Measurements from ENCODE around the gene LACTBL1.
A peak's percentile ranks its signal among the peaks of the same experiment; 100 is the strongest.
"Not testable (repeated sequence)": the region's sequence is repeated elsewhere in the genome, so short reads cannot be mapped to it uniquely, and the experiment has no call there.

The LACTBL1 gene, protein sequence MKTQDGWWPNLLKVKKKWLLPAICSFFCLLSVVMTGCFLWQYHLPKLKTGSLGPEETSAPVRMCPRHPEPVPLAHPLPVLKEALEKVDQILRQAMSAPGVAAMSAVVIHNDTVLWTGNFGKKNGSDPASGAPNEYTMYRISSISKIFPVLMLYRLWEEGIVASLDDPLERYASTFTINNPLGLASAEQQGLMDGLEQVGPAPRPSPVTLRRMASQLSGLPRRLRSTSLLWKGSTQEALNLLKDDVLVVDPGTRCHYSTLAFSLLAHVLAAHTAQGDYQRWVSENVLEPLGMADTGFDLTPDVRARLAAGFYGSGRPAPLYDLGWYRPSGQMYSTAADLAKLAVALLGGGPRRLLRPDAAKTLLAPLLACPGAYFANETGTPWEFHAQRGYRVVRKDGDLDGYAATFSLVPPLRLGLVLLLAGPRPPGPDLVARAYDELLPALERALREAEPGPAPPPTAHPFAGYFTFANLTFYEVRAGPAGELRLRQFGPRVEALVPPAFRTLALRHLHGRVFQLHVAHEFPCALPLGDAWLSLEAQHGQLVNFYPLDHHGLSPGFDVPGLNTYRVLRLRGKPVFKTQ

GRCh38 chr1:22972760-22973159 lies at the start of gene LACTBL1:
LACTBL1 (minus strand) TSS chr1:22972866; CDS start chr1:22972316, 550 bp downstream.
- DNase-seq (ENCODE audit: low spot score), result no peak

DNA sequence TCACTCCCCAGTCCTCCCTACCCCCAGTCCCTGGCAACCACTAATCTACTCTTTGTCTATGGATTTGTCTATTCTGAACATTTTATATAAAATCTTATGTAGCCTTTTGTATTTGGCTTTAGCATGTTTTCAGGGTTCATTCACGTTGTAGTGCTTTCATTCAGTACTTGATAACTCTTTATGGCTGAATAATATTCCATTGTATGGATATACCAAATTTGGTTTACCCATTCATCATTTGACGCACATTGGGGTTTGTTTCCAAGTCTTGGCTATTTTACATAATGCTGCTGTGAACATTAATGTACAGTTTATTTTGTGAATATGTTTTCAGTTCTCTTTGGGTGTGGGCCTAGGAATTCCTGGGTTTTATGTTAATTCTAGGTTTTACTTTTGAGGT lies 49.2 kb upstream of the LACTBL1 start:
- no peak for DNase-seq (ENCODE audit: low spot score)

DNA sequence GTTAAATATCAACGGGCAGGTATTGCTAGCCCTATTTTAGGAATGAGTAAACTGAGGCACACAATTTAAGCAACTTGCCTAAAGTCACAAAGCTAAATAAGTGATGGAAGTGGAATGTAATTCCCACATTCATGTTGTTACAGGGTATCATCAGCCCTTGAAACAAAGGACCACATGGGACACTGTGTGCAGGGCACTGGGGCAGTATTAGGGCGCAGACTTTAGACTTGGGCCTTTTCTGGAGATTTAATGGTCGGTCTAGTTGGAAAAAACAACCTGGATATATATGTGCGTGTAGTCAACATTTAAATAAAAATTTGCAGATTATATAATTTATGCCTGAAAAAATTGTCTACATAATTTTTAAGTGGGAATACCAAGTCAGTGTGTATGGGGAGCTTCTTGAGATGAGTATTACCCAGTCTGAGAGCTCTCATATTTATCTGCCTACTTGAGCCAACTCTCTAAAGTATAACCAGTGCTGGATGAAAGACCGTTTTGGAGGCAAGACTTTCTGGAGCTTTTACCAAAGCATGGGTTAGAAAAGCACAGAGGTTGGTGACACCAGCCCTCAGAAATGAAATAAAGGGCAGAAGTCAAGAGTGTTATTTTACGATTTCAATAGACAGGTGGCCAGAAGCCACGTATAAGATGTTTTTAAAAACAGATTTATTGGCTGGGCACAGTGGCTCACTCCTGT lies 48.2 kb upstream of the LACTBL1 start:
- no peak for DNase-seq (ENCODE audit: low spot score)

GRCh38 chr1:23019863-23020625 lies 47.4 kb upstream of the LACTBL1 start:
- peak; percentile 55 for DNase-seq (ENCODE audit: low spot score)

DNA sequence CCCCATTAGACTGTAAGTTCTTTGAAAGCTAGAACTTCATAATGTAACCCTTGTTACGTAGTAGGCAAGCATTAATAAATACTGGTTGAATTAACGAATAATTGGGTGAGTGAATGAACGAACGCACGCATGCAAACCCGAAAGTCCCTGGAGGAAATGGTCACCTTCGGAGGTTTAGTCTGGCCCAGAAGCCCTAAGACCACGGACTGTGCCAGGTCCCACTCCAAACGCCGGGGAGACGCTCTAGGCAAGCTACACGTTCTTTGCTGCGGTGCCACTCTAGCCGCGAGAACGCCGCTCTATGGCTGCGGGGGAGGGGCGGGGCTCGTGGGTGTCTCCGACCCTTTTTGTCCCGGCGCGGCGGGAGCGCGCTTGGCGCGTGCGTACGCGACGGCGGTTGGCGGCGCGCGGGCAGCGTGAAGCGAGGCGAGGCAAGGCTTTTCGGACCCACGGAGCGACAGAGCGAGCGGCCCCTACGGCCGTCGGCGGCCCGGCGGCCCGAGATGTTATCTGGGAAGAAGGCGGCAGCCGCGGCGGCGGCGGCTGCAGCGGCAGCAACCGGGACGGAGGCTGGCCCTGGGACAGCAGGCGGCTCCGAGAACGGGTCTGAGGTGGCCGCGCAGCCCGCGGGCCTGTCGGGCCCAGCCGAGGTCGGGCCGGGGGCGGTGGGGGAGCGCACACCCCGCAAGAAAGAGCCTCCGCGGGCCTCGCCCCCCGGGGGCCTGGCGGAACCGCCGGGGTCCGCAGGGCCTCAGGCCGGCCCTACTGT lies 46.6 kb upstream of the LACTBL1 start, which contains the start of gene KDM1A:
TSS of gene KDM1A (plus strand) at position 375 of the 769 bp plus-strand sequence. CDS start at position 504, 129 bp downstream.
- DNase-seq (ENCODE audit: low spot score), result peak; percentile 95

GRCh38 chr1:23018661-23019093 lies 46.0 kb upstream of the LACTBL1 start:
- DNase-seq (ENCODE audit: low spot score), result peak; percentile 39

DNA sequence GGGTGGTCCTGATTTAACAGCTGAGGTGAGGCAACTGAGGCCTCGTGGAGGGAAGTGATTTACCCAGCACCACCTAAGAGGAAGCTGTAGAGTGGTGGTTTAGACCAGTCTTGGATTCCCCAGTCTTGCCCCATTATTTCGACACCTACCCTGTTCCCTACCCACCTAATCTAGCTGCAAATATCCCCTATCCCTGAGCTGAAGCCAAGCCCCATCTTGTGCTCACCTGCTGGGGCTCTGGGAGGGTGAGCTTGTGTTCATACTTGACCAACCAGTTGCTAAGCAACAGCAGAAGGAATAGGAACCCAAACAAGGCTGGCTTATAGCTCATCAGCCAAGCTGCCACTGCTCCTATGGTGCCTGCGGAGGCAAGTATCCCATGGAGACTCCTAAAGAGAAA lies 41.0 kb upstream of the LACTBL1 start:
- DNase-seq (ENCODE audit: low spot score), result peak; percentile 70

DNA sequence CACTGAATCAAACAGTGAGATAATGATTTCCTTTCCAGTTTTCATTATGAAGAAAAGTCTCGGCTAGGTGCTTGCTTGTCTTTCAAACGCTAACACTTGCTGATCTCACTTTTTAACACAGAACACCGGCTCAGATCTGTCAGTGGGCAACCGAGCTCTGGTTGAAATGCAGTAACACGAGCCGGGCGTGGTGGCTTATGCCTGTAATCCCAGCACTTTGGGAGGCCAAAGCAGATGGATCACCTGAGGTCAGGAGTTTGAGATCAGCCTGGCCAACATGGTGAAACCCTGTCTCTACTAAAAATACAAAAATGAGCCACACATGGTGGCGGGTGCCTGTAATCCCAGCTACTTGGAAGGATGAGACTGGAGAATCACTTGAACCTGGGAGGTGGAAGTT lies 37.4 kb upstream of the LACTBL1 start:
- not testable (repeated sequence) for DNase-seq (ENCODE audit: low spot score)

DNA sequence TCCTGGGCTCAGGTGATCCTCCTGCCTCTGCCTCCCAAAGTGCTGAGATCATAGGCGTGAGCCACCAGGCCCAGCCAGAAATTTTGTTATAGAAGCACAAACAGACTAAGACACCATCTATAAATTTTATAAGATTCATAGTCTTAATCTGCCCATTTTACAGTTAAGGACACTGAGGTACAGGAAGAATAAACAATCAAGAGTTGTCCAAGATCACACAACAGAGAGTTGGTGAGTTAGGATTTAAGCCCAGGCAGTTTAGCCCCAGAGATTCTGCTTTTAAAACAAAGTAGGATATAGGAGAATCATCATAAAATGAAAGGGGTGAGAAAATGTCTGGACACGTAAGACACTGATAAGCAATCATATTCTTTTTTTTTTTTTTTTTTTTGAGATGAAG lies 36.2 kb upstream of the LACTBL1 start:
- no peak for DNase-seq (ENCODE audit: low spot score)

- no peak for DNase-seq (ENCODE audit: low spot score)
Observed at GRCh38 chr1:23007106-23007505, 34.4 kb upstream of the LACTBL1 start.

DNA sequence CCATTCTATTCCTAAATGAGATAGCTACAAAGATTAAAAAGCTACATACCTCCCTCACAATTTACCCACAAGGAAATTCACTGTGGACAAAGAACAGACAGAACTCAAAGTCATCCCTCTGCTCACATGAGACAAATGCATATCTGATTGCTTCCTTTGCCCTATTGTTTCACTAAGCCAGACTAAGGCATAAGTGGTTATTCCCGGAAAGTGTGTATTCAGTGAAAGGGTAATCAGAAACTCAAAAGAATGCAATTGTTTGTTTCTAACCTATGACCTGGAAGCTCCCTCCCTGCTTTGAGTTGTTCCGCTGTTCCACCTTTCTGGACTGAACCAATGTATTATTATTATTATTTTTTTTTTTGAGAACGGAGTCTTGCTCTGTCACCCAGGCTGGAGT lies 32.1 kb upstream of the LACTBL1 start:
- DNase-seq (ENCODE audit: low spot score), result not testable (repeated sequence)

DNA sequence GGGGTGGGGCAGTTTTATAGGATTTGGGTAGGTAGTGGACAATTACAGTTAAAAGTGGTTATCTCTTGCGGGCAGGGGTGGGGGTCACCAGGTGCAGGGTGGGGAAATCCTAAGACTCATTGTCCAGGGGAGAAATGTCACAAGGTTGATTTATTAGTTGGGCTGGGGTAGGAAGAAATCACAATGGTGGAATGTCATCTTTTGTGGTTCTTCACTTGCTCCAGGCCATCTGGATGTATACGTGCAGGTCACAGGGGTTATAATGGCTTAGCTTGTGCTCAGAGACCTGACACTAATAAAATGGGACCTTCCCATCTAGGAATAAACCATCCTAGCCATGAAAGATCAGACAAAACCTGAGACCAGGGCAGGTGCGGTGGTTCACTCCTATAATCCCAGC lies 31.4 kb upstream of the LACTBL1 start:
- DNase-seq (ENCODE audit: low spot score), result no peak

DNA sequence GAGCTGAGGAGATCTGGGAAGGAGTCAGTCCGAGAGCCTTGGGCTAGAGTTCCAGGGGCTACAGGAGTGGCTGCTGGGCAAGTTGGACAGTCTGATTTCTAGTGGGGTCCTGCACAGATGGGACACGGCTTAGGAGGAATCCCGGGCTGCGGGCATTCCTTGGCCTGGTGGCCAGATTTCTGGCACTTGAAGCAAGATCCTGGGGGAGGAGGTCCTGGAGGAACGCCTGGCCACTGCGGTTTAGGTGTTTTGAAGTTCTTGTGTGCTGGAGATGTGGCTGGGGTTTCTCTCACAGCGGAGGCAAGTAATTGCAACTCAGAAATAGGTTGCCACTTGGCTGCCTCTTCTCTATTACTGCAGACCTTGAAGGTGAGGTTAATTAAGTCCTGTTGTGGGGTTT lies 29.6 kb upstream of the LACTBL1 start:
- DNase-seq (ENCODE audit: low spot score), result not testable (repeated sequence)

DNA sequence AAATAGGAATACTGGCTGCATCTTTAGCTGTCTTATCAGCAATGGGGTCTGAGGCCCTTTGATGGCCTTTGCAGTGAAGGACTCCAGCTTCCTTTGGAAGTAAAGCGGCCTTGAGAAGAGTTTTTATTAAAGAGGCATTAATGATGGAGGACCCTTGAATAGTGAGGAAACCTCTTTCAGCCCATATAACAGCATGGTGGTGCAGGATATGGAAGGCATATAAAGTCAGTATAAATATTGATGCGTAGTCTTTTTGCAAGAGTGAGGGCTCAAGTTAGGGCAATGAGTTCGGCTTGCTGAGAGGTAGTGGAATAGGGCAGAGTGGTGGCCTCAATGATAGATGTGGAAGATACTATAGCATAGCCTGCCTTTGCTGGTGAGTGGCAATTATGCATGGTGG lies 27.5 kb upstream of the LACTBL1 start:
- DNase-seq (ENCODE audit: low spot score), result not testable (repeated sequence)

DNA sequence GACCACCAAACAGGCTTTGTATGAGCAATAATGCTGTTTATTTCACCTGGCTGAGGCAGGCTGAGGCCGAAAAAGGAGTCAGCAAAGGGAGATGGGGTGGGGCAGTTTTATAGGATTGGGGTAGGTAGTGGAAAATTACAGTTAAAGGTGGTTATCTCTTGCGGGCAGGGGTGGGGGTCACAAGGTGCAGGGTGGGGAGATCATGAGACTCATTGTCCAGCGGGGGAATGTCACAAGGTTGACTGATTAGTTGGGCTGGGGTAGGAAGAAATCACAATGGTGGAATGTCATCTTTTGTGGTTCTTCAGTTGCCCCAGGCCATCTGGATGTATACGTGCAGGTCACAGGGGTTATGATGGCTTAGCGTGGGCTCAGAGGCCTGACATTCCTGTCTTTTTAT lies 24.9 kb upstream of the LACTBL1 start:
- DNase-seq (ENCODE audit: low spot score), result not testable (repeated sequence)

DNA sequence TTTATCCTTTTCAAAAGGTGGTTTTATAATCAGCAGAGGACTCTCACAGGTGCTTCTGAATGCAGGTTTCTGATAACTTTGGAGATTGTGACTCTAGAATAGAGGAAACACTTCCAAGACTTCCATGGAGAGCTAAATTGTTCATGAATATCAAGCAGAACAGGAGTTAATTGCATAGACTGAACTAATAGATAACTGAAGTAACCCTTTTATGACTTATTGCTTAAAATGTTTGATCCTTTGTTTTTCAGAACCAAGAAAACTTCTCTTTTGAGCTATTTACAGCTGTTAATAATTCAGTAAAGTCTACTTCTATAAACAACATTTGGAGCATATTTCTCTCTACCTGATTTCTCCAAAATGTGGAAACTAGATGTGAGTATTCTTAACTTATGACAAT lies 23.1 kb upstream of the LACTBL1 start:
- no peak for DNase-seq (ENCODE audit: low spot score)

DNA sequence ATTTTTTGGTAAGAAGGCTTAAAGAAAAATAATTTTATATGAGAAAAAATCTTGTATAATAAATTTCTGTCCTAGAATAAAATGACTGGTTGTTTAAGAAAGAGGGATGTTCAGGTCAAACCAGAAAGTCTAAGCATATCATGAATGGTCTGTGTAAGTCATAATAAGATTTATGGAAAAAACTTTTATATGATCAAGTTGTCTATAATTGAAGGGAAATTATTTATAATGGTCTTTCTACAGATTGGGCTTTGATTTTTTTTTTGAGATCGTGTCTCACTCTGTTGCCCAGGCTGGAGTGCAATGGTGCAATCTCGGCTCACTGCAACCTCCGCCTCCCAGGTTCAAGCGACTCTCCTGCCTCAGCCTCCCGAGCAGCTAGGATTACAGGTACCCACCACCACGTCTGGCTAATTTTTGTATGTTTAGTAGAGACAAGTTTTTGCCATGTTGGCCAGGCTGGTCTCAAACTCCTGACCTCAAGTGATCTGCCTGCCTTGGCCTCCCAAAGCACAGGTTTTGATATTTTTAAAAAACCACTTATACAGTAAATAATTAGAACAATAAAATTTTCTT lies 20.6 kb upstream of the LACTBL1 start:
- DNase-seq (ENCODE audit: low spot score), result not testable (repeated sequence)

- not testable (repeated sequence) for DNase-seq (ENCODE audit: low spot score)
Observed at GRCh38 chr1:22992384-22992783, 19.7 kb upstream of the LACTBL1 start.

DNA sequence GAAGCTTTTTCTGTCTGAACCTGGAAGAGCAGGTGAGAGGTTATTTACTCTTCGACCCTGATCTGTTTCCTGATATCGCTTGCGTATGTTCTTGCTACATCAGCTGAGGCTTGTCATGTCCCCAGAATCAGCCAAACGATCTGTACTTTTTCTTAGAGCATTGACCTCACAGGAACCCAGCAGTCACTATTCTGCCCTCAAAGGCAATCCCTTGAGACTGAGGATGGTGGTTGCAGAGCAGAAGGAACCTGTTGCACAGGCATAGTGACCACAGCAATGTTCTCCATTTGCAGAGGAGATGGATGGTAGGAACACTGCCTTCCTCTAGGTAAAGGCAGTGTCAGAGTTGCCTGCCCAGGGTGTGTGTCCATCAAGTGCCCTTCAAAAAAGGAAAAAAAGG lies 11.3 kb upstream of the LACTBL1 start:
- no peak for DNase-seq (ENCODE audit: low spot score)

GRCh38 chr1:22980471-22980790 lies 7.8 kb upstream of the LACTBL1 start:
- DNase-seq (ENCODE audit: low spot score), result not testable (repeated sequence)

DNA sequence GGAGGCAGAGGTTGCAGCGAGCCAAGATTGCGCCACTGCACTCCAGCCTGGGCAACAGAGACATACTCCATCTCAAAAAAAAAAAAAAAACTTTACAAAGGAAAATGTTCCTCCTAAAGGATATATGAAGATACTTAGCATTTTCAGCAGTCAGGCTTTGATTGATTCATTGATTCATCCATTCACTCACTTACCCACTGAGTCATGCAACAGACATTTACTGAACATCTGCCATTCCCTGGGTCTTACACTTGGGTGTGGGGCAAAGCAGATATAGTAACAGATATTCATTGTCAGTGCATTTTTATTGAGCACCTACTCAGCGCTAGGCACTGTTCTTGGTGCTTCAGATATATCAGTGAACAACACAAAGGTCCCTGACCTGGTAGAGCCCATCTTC lies 5.6 kb upstream of the LACTBL1 start:
- no peak for DNase-seq (ENCODE audit: low spot score)
